Glomerular visceral epithelial cell (primary cell): Measurements from ENCODE around the gene AHCY.
"Not testable (repeated sequence)": the region's sequence is repeated elsewhere in the genome, so short reads cannot be mapped to it uniquely, and the experiment has no call there.

Experiments
- DNase-seq: peaks from one replicate; pipeline ENCODE4 v3.0.0-alpha.2; 2016; ENCODE audit errors: extremely low spot score

AHCY gene

DNA sequence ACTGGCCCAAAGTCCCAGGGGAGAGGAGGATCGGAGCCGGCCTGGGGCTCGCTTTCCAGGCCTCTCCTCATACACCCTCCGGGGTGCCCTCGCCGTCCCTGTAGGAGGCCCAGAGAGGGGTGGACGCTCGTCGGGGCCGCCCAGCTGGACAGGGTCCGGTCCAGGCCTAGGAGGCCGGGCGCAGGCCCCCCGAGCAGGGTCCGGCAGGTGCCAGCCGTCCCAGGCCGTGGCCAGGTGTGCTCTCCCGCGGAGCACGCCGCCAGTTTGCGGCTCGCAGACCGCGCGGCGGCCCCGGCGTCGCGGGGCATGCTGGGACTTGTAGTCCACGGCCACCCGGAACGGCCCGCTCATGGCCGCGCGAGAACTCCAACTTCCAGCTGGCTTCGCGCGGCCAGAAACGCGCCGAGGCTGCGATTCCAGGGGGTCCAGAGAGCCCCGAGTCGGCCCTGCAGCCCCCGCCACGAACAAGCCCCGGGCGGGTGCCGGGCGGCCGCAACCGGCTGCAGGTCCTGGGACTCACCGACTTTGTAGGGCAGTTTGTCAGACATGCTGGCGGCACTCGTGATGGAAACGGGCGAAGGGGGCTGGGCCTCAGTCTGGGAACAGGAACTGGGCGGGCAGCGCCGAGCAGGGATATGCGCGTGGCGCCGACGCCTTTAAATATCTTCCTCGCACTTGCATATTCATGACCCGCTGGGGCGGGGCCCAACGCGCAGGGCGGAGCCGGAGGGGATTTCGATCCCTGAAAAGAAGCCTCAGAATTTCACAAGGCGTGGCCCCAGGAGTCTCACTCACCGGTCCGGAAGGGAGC is at the start of gene AHCY:
AHCY (minus strand) TSS at position 633 of the 811 bp plus-strand sequence; CDS start at position 548, 85 bp downstream.
- DNase-seq: peak; percentile 98

DNA sequence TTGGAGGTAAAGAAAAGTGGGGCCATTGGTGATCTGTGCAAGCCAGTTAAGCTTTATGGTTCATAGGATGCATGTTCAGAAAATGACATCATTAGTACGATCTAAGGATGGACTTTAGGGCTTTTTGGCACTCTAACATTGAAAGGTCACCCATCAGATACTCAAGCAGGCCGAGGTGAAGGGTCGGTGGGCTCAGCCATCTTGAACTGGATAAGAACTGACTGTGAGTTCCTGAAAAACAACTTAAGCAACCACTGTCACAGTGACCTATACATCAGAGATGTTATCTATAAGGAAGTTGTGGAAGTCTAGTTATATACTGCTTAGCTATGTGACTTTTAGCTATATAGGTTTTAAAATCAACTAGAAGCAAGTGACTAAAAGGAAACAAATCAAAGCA is 46.9 kb upstream of the AHCY start:
- DNase-seq: no peak

DNA sequence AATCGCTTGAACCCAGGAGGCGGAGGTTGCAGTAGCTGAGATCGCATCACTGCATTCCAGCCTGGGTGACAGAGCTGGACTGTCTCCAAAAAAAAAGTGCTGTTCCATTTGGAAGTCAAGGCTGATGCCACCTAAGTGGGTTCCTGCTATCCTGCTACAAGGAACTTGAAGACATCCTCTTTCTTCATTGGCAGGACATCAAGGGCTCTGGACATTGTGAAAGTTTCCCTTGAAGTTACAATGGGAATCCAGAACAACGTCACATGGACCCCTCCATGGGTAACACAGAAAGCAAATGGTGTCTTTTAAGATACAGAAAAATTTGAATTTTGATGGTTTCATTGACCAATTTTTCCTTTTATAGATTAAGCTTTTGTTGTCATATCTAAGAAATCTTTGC is 44.4 kb upstream of the AHCY start:
- no peak for DNase-seq

DNA sequence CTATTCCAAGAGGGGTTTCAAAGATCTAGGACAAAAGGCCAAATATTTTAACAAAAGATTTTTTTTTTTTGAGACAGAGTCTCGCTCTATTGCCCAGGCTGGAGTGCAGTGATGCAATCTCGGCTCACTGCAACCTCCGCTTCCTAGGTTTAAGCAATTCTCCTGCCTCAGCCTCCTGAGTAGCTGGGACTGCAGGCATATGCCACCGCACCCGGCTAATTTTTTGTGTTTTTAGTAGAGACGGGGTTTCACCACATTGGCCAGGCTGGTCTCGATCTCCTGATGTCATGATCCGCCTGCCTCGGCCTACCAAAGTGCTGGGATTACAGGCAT is 43.3 kb upstream of the AHCY start:
- DNase-seq: not testable (repeated sequence)

DNA sequence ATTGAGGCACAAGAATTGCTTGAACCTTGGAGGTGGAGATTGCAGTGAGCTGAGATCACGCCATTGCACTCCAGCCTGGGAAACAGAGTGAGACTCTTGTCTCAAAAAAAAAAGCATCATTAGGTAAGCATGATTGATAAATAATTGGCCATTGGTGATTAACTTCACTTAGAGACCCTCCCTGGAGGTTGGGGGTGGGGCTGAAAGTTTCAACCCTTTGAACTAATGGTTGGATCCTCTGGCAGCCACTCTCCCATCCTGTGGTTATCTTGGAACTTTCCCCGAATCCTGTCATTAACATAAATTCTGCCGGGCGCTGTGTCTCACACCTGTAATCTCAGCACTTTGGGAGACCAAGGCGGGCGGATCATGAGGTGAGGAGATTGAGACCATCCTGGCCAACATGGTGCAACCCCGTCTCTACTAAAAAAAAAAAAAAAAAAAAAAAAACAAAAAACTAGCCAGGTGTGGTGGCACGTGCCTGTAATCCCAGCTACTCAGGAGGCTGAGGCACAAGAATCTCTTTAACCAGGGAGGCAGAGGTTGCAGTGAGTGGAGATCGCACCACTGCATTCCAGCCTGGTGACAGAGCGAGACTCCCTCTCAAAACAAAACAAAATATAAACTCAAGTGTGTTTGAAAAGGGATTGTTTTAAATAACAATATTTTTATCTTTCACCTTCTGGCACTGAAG is 42.8 kb upstream of the AHCY start:
- DNase-seq: not testable (repeated sequence)

DNA sequence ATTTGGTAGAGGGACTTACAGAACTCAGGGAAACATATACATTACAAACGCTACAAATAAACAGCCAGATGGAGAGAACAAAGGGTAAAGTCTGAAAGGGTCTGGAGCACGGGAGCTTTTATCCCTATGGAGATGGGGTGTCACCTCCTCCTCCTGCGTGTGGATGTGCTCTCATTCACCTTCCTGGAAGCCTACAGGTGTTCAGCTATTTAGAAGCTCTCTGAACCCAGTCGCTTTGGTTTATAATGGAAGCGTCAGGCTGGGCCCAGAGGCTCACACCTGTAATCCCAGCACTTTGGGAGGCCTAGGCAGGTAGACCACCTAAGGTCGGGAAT is 42.2 kb upstream of the AHCY start:
- DNase-seq: no peak

DNA sequence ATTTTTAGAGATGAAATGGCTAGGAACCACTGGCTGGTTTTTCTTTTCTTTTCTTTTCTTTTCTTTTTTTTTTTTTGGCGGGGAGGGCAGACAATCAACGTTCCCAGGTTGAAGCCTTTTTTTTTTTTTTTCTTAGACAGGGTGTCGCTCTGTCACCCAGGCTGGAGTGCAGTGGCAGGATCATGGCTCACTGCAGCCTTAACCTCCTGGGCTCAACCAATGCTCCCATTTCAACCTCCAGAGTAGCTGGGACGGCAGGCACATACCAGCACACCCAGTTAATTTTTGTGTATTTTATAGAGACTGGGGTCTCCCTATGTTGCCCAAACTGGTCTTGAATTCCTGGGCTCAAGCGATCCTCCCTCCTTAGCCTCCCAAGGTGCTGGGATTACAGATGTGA is 41.1 kb upstream of the AHCY start:
- DNase-seq: no peak

DNA sequence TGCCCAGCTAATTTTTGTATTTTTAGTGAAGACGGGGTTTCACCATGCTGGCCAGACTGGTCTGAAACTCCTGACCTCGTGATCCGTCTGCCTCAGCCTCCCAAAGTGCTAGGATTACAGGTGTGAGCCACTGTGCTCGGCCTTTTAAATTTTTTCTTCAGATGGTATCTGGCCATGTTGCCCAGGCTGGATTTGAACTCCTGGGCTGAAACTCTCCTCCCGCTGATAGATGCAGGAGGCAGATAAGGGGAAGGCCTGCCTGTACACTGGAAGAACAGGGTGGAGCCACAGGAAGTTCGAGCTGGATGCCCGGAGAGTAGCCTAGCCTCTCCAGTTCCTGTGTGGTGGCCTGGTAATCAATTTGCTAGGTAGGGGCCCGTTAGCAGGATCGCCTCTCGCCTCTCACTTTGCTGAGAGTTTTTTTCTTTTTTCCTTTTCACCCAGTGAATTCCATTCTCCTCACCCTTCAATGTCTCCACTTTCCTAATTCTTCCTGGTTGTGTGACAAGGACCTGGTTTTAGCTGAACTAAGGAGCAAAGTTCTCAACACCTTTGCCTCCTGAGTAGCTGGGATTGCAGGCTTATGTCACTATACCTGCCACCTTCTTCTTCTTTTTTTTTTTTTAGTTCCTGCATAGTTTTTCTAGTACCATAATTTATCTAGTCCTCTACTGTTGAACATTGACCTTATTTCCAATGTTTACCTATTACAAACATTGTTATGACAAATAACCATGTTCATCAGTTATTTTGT is 40.5 kb upstream of the AHCY start:
- no peak for DNase-seq

DNA sequence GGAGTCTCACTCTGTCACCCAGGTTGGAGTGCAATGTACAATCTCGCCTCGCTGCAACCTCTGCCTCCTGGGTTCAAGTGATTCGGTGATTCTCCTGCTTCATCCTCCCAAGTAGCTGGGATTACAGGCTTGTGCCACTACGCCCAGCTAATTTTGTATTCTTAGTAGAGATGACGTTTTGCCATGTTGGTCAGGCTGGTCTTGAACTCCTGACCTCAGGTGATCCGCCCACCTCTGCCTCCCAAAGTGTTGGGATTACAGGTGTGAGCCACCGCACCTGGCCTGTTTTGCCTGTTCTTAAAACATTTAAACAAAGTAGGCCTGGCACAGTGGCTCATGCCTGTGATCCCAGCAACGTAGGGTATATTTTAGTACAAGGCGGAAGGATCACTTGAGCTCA is 38.0 kb upstream of the AHCY start:
- DNase-seq: not testable (repeated sequence)

DNA sequence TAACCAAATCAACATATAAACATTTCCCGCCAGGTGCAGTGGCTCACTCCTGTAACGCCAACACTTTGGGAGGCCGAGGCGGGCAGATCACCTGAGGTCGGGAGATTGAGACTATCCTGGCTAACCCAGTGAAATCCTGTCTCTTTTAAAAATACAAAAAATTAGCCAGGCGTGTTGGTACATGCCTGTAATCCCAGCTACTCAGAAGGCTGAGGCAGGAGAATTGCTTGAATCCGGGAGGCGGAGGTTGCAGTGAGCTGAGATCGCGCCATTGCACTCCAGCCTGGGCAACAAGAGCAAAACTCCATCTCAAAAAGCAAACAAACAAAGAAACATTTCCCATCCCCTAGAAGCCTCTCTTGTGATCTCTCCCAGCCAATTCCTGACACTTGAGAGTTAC is 37.6 kb upstream of the AHCY start:
- DNase-seq: not testable (repeated sequence)

DNA sequence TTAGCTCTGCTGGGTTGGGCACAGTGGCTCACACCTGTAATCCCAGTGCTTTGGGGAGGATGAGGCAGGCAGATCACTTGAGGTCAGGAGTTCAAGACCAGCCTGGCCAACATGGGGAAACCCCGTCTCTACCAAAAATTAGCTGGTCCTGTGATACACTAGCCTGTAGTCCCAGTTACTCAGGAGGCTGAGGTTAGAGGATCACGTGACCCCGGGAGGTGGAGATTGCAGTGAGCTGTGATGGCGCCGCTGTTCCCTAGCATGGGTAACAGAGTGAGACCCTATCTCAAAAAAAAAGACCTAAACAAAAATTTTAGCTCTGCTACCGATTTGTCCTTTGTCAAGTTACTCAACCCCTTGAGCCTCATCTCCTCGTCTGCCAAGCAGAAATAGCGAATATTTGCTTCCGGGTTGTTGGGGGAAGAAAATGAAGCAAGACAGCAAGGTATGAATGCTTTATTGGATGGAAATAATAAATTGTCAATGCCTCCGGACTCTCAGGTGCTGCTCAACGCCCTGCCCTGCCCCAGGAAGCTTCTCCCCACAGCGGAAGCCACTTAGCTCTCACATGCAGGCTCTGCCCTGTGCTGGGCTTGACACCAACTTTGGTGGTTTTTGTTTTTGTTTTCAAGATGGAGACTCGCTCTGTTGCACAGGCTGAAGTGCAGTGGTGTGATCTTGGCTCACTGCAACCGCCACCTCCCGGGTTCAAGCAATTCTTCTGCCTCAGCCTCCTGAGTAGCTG is 35.0 kb upstream of the AHCY start:
- DNase-seq: no peak

DNA sequence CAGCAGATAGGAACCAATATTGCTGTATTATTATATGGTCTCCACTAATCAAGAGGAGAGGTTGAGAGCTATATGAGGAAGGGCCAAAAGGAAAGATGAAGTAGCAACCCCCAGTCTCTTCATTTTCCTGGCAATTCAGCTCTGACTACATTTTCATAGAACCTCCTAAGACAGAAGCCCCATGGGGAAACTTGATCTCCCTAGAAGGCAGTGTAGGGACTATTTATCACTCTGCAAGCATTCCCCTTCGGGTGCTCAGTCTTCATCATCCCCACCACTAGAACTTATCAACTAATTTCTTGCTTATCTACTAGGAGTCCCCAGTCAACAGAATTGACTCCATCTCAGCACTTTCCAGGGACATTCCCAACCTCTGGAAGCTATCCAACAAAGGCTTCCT is 34.4 kb upstream of the AHCY start:
- no peak for DNase-seq

DNA sequence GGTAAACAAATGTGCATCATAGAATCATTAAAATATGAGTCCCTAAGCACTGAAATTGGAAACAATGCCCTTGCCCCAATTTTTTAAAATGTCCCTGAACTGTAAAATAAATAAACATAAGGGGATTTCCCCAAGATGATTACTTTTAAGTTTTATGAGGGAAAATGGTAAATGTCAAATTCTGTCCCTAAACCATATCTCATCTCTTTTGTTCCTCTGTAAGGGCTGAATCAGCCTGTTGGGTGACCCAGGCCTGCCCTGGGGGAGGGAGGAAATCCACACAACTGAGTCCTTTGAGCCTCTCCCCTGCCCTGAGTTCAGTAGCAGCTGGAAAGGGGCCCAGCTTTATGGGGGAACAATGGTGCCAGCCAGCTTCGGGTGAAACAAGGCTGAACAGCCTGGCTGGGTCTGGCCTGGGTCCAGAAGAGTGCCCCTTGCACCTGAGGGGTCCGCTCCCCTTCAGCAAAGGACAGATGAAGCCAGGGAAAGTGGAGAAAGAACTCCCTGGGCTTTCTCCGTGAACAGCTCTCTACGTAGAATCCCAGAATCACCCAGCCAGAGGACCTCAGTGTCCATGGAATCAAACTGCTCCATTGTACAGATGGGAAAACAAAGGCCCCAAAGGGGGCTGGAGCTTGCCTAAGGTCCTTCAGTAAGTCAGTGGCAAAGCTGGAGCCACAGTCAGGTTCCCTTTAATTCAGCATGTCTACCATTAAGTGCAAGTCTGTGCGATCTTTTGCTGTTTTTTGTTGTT is 31.7 kb upstream of the AHCY start:
- no peak for DNase-seq

DNA sequence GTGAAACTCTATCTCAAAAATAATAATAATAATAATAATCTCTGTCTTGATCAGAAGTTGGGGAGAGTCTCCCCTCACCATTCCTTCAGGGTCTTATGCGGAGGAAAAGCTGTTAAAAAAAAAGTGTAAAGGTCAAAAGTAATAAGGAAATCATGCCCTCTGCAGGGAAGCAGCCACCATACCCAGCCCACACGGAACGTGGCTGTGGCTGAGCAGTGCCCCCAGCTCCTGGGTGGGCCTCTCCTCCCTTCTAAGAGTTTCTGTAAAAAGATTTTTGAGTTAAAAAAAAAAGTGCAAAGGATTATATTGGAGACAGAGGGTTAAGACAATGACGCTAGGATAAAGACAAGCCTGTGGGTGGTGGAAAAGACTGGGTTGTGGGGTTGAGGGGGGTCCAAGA is 30.6 kb upstream of the AHCY start:
- no peak for DNase-seq

DNA sequence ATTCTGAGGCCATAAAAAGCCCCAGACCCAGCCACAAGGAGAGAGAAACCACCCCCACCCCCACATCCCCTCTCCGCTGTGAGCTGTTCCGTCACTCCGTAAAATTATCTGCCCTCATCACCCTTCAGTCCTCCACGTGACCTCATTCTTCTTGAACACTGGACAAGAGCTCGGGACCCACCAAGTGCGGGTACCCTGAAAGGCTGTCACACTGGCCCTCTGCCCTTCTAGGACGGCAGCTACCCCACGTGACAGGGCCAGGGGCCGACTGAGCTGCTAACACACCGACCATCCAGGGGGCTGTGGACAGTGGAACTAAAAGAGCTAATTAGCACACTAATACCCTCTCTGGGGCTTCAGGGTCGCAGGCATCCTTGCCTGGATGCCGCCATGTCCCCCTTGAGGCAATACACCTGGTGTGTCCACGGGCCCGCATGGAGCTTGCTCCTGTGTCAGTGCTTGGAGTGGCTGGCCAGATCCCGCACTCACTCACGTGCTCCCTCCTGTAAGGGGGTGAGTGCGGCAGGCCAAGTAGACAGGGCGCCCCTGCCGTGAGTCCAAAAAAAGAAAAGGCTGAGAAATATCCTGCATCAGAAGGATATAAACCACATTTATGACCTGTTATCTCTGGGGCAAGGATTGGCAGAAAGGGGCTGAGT is 29.2 kb upstream of the AHCY start:
- no peak for DNase-seq

DNA sequence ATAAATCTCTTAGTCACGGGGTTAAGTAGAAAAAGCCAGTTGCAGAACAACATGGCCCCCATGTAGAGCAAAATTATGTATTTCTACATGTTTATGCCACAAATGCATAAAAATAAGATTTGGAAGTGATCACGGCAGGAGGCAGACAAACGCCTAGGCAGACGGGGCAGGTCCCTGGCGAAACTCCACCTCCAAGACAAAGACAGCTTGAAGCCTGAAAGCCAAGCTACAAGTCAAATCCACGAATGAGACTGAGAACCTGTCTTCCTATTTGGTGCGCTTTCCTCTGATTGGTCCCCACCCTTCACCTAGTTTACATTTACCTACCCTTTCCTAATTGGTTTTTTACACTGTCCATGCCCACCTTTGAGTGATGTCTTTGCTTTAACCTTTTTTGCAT is 28.7 kb upstream of the AHCY start:
- no peak for DNase-seq

DNA sequence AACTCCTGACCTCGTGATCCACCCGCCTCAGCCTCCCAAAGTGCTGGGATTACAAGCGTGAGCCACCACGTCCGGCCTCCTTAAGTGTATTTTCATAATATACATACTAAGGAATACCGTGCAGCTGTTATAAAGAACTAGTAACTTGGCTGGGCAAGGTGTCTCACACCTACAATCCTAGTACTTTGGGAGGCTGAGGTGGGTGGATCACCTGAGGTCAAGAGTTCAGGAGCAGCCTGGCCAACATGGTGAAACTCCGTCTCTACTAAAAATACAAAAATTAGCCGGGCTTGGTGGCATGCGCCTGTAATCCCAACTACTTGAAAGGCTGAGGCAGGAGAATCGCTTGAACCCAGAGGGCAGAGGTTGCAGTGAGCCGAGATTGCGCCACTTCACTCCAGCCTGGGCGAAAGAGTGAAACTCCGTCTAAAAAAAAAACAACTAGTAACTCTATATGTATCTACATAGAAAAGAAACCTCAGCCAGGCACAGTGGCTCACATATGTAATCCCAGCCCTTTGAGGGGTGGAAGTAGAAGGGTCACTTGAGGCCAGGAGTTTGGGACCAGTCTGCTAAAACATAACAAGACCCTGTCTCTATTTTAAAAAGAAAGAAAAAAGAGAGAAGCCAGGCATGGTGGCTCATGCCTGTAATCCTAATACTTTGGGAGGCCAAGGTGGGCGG is 27.8 kb upstream of the AHCY start:
- not testable (repeated sequence) for DNase-seq

DNA sequence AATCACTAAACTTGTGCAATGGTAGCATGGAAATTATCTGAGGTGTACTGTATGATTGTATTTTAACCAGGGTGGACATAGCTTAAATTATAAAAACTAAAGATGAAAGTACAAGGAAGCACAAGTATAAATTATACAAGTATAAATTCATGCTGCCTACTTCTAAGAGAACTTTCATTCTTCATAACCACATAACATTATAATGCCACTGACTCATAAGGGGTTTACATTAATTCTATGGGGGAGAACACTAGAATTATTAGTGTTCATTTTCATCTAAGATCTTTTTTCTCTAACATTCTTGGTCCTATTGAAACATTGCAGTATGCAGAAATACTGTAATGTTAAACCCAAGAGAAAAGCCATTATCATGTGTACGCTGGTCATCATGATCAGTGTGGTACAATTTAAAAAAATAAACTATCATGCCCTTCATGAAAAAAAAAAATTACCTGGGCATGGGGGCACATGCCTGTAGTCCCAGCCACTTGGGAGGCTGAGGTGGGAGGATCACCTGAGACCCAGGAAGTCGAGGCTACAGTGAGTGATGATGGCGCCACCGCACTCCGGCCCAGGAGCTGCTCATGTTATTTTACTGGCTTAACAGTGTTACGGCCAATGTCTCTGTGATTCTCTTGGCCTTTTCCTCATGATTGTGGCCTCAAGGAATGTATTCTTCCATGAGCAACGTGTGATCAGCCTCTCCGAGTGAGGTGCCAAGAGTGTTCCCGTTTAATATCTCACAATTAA is 25.9 kb upstream of the AHCY start:
- no peak for DNase-seq

DNA sequence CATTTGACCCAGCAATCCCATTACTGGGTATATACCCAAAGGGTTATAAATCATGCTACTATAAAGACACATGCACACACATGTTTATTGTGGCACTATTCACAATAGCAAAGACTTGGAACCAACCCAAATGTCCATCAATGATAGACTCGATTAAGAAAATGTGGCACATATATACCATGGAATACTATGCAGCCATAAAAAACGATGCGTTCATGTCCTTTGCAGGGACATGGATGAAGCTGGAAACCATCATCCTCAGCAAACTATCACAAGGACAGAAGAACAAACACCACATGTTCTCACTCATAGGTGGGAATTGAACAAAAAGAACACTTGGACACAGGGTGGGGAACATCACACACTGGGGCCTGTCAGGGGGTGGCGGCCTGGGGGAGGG is 25.1 kb upstream of the AHCY start:
- DNase-seq: not testable (repeated sequence)

DNA sequence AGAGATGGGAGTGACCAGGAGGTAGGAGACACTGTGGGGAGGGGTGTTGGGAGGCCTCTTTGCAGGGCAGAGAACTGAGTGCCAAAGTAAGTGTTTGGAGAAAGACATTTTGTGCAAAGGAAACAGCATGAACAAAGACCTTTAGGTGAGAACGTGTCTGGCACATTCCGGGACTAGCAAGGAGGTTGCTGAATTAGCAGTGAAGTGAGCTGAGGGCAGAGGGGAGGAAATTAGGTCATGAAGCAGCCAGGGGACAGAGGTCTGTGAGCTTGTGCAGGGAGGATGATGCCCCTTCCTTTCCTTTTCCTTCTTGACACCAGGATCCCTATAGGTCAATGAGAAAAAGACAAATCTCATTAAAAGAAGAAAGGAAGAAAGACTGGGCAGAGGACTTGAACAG is 21.4 kb upstream of the AHCY start:
- no peak for DNase-seq
